Measurements from ENCODE around the gene THSD8. TPM values are rescaled to one million over a fixed set of nuclear protein-coding genes. Genes with fewer than 3 reads are reported as not detected.

THSD8 gene
- 4.9 and 10.7 TPM in 2 replicates for polyA plus RNA-seq (2011; rRNA removed)
- polyA plus RNA-seq (2012; cell fraction: cytosol; rRNA removed) = not detected in 2 replicates
- polyA plus RNA-seq (2012; cell fraction: nucleus; rRNA removed) = 1.6 TPM in 1 of 2 replicates, not detected in the other
- polyA plus RNA-seq (2017; fragmentation: RNase III; extraction: RNeasy Plus Mini Kit Qiagen cat#74134 plus additional on column Dnase treatment) = not detected in 3 replicates
- 8.4 and 11.0 TPM in 2 replicates for polyA minus RNA-seq (2011; rRNA and poly(A)+ RNA removed)

- no peak for ATAC-seq
- Histone ChIP-seq H3K27ac (no peak within 1 kb of the TSS), H3K4me3 (no peak within 1 kb of the TSS), H3K4me2 (no peak within 1 kb of the TSS), H3K4me1 (no peaks in the 10 kb centered on the region), H3K9me3 (no peaks in the 10 kb centered on the region)
- no peak for FAIRE-seq
- ChIA-PET CTCF (interaction anchor here (1.3 to 17.4 kb wide), 2 partner anchors 35 to 46 kb away, joined by 5 to 901 read pairs; partner anchors contain the start of gene HOOK2), POLR2A (no interaction called here)
- 59% methylated on average over 48 of the region's 78 CpGs for WGBS (ENCODE audit: missing lambda C conversion rate)
- no peak for TF ChIP-seq FOSL2 (IDR thresholded peaks at IDR 0.05)
- TF ChIP-seq FOSL2 (CRISPR knock-in tag; IDR thresholded peaks at IDR 0.05) = no peak
- no peak for TF ChIP-seq KDM5A (IDR thresholded peaks at IDR 0.05)
- TF ChIP-seq EP300 (IDR thresholded peaks at IDR 0.05) = no peak
- TF ChIP-seq CBX2 (IDR thresholded peaks at IDR 0.05; ENCODE audit: borderline replicate concordance, low read depth) = no peak
- TF ChIP-seq FOSB (CRISPR knock-in tag; IDR thresholded peaks at IDR 0.05) = no peak
- TF ChIP-seq POLR2A (IDR thresholded peaks at IDR 0.05; ENCODE audit: low read length) = no peak
- TF ChIP-seq GATA3 (IDR thresholded peaks at IDR 0.05; ENCODE audit: borderline replicate concordance) = no peak
- TF ChIP-seq ZC3H11A (IDR thresholded peaks at IDR 0.05) = no peak
- TF ChIP-seq RCOR1 (IDR thresholded peaks at IDR 0.05; ENCODE audit: low read depth, low read length) = no peak
- DNase-seq (ENCODE audit: low read depth in 1 of 2, low spot score in 1 of 2) = no peak
Measured at GRCh38 chr19:12801466-12802266, at the start of gene THSD8, which contains the start of gene PRDX2. Gene THSD8 (plus strand): TSS chr19:12802069. CDS start chr19:12802072, 3 bp downstream. Gene PRDX2 (minus strand): TSS chr19:12801800. CDS start chr19:12801261, 539 bp downstream.

- Histone ChIP-seq H3K27ac (no peak overlapping the region), H3K4me2 (no peak overlapping the region), H3K4me1 (peaks cover 8% of the 10 kb centered on the region; the same call in 1 of the 3 replicates), H3K4me3 (no peak overlapping the region), H3K9me3 (no peaks in the 10 kb centered on the region)
- ATAC-seq (no peak), FAIRE-seq (no peak), DNase-seq (ENCODE audit: low read depth in 1 of 2, low spot score in 1 of 2) (no peak)
- ChIA-PET CTCF (interaction anchor here (0.9 to 38.2 kb wide), 7 partner anchors 6 to 93 kb away, joined by 3 to 901 read pairs (median 6); partner anchors contain the start of genes BEST2, GET3, HOOK2 and JUNB), POLR2A (no interaction called here)
- TF ChIP-seq EHF (CRISPR knock-in tag; IDR thresholded peaks at IDR 0.05) (no peak), HOXA7 (CRISPR knock-in tag; IDR thresholded peaks at IDR 0.05) (no peak), RNF2 (IDR thresholded peaks at IDR 0.05; ENCODE audit: borderline replicate concordance, low read depth) (no peak), ZSCAN20 (CRISPR knock-in tag; IDR thresholded peaks at IDR 0.05) (no peak), JUN (IDR thresholded peaks at IDR 0.05) (no peak), PBX3 (IDR thresholded peaks at IDR 0.05) (no peak), ELK1 (IDR thresholded peaks at IDR 0.05; ENCODE audit: low read depth, low read length) (no peak), RFX5 (IDR thresholded peaks at IDR 0.05) (no peak), ESRRA (IDR thresholded peaks at IDR 0.05; ENCODE audit: borderline replicate concordance, low read length) (no peak), HDAC2 (IDR thresholded peaks at IDR 0.05) (no peak), RAD21 (conservative IDR thresholded peaks at IDR 0.05 in 1 of 2, IDR thresholded peaks at IDR 0.05 in 1 of 2) (no peak)
- 92% methylated on average over 29 of the region's 50 CpGs for WGBS (ENCODE audit: missing lambda C conversion rate)
Measured at GRCh38 chr19:12754465-12755196, 47.2 kb upstream of the THSD8 start.

Measured in A549 (cell line).